OCI-LY3 (cell line): ENCODE measurements around the gene EHD1.

Experiments used
- H2AFZ ChIP-seq: fragments of 200-600, 300-600 bp; shearing (Covaris generic); 2 replicates; pipeline ENCODE4 v1.6.0; 2014; ENCODE audit warnings: antibody characterized with exemption, low read depth, low read length
- H3K27ac ChIP-seq: fragments of 200-600, 300-600 bp; sonication (generic); 2 replicates; pipeline ENCODE4 v1.5.1; 2014; ENCODE audit warnings: mild to moderate bottlenecking, low read length, moderate library complexity, mixed read lengths
- H3K27me3 ChIP-seq: fragments of 200-600, 300-600 bp; sonication (generic); 2 replicates; pipeline ENCODE4 v1.6.1; 2014; ENCODE audit warnings: low read depth, low read length, mixed read lengths
- H3K36me3 ChIP-seq: fragments of 200-600, 300-600 bp; sonication (generic); replicated peaks from 2 replicates; pipeline ENCODE3; 2014; ENCODE audit warnings: low read depth, low read length, mixed read lengths
- H3K4me1 ChIP-seq: fragments of 300-600, 200-600 bp; sonication (generic); 2 replicates; pipeline ENCODE4 v1.6.1; 2014; ENCODE audit warnings: low read length, mixed read lengths
- H3K4me2 ChIP-seq: fragments of 200-600, 300-600 bp; sonication (generic); 2 replicates; pipeline ENCODE4 v1.6.1; 2014; ENCODE audit warnings: low read length, mixed read lengths
- H3K4me3 ChIP-seq: fragments of 300-600, 200-600 bp; sonication (generic); 2 replicates; pipeline ENCODE4 v1.5.1; 2014; ENCODE audit warnings: antibody characterized with exemption, mild to moderate bottlenecking, low read length, moderate library complexity
- H3K79me2 ChIP-seq: fragments of 300-600, 200-600 bp; shearing (Covaris generic); 2 replicates; pipeline ENCODE4 v1.6.1; 2014; ENCODE audit warnings: mild to moderate bottlenecking, low read length, mixed read lengths
- H3K9ac ChIP-seq: fragments of 300-600, 200-600 bp; shearing (Covaris generic); 2 replicates; pipeline ENCODE4 v1.6.0; 2014; ENCODE audit warnings: mild to moderate bottlenecking, low read length, moderate library complexity
- H3K9me3 ChIP-seq: fragments of 200-600, 300-600 bp; shearing (Covaris generic); 2 replicates; pipeline ENCODE4 v1.6.1; 2014; ENCODE audit warnings: low read length, mixed read lengths; ENCODE audit not compliant: insufficient read depth
- H4K20me1 ChIP-seq: fragments of 200-600, 300-600 bp; sonication (generic); 2 replicates; pipeline ENCODE4 v1.6.1; 2016; ENCODE audit warnings: low read length, mixed read lengths; ENCODE audit not compliant: insufficient read depth
- EZH2phosphoT487 ChIP-seq: fragments of 200-600 bp; shearing (Covaris generic); IDR thresholded peaks from 2 replicates; pipeline ENCODE4 v1.6.1; 2018; ENCODE audit warnings: antibody characterized with exemption, mixed run types, low read depth
- TF ChIP-seq, protein P1 (sequence below): fragments of 200-600, 300-600 bp; sonication (generic); IDR thresholded peaks from 2 replicates; pipeline ENCODE4 v1.5.1; 2014; ENCODE audit warnings: antibody characterized with exemption, low read length, low read depth

EHD1 gene

GRCh38 chr11:64894070-64894811 is 15.8 kb upstream of the EHD1 start:
- no peak overlapping the region for H2AFZ ChIP-seq
- TF ChIP-seq EZH2phosphoT487: no peak
- TF ChIP-seq, protein P1, sequence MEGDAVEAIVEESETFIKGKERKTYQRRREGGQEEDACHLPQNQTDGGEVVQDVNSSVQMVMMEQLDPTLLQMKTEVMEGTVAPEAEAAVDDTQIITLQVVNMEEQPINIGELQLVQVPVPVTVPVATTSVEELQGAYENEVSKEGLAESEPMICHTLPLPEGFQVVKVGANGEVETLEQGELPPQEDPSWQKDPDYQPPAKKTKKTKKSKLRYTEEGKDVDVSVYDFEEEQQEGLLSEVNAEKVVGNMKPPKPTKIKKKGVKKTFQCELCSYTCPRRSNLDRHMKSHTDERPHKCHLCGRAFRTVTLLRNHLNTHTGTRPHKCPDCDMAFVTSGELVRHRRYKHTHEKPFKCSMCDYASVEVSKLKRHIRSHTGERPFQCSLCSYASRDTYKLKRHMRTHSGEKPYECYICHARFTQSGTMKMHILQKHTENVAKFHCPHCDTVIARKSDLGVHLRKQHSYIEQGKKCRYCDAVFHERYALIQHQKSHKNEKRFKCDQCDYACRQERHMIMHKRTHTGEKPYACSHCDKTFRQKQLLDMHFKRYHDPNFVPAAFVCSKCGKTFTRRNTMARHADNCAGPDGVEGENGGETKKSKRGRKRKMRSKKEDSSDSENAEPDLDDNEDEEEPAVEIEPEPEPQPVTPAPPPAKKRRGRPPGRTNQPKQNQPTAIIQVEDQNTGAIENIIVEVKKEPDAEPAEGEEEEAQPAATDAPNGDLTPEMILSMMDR: peak; percentile 98
- no peaks in the 10 kb centered on the region for H3K9me3 ChIP-seq
- H3K27ac ChIP-seq: peak overlapping the region; percentile 12; the same call in 1 of the 2 replicates
- H3K36me3 ChIP-seq: peaks cover 4% of the 10 kb centered on the region
- H3K79me2 ChIP-seq: no peaks in the 10 kb centered on the region
- no peaks in the 10 kb centered on the region for H3K27me3 ChIP-seq
- H3K4me2 ChIP-seq: peak overlapping the region; percentile 61
- H3K4me1 ChIP-seq: peaks cover 36% of the 10 kb centered on the region
- H3K9ac ChIP-seq: peak overlapping the region; percentile 53
- no peaks in the 10 kb centered on the region for H4K20me1 ChIP-seq
- H3K4me3 ChIP-seq: no peak overlapping the region

DNA sequence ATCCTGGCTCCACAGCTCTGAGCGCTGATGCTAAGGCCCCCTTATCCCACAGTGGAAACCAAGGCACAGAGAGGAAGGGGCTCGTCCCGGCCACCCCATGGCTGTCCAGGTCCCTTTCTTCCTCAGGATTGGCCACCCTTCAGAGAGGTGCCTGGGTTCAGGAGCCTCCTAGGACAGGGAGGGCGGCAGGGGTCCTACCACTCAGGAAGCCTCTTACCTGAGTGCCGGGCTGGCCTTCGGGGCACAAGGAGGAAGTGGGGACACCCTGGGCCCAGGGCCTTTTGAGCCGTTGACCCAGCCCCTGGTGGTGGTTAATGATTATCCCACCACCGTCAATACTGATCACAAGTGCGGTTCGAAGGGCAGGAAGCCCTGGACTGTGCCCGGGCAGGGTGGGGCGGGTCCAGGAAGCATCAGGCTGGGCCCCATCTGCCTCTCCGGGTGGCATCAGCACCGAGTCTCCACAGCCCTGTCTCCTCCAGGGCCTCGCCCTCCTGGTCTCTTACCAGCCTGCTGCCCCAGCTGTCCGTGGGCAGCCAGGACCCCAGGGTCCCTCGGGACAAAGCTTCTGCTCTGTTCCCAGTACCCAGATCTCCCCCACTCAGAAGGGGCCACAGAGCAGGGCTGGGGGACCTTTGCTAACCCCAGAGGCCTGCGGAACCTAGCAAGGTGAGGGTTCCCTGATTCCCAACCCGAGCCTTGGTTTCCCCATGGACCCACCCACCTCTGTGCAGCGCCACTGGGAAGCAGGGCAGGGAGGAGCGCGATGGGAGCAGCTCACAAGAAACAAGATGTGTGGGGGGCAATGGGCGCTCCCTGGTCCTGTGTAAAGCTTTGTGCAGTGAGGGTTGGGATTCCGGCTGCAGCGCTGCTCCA is 15.0 kb upstream of the EHD1 start:
- Histone ChIP-seq H3K36me3 (peaks cover 4% of the 10 kb centered on the region), H4K20me1 (no peaks in the 10 kb centered on the region), H3K27me3 (no peaks in the 10 kb centered on the region), H3K9me3 (no peaks in the 10 kb centered on the region), H2AFZ (no peak overlapping the region), H3K4me2 (peak overlapping the region; percentile 61), H3K9ac (peak overlapping the region; percentile 53), H3K79me2 (no peaks in the 10 kb centered on the region), H3K4me1 (peaks cover 43% of the 10 kb centered on the region), H3K27ac (peak overlapping the region; percentile 12; the same call in 1 of the 2 replicates), H3K4me3 (peak overlapping the region; percentile 29; the same call in 1 of the 2 replicates)
- TF ChIP-seq, protein P1: no peak
- TF ChIP-seq EZH2phosphoT487: no peak

- H3K4me3 ChIP-seq: no peak overlapping the region
- H2AFZ ChIP-seq: no peak overlapping the region
- H3K9ac ChIP-seq: peak overlapping the region; percentile 53; the same call in 1 of the 2 replicates
Observed at GRCh38 chr11:64892838-64893193, 14.4 kb upstream of the EHD1 start.

More at GRCh38 chr11:64892838-64893193, 14.4 kb upstream of the EHD1 start:
- Histone ChIP-seq H4K20me1 (no peaks in the 10 kb centered on the region), H3K9me3 (no peaks in the 10 kb centered on the region), H3K27me3 (no peaks in the 10 kb centered on the region), H3K27ac (no peak overlapping the region), H3K36me3 (peaks cover 4% of the 10 kb centered on the region), H3K4me2 (peak overlapping the region; percentile 61), H3K79me2 (no peaks in the 10 kb centered on the region), H3K4me1 (peaks cover 48% of the 10 kb centered on the region)
- TF ChIP-seq, protein P1: no peak
- no peak for TF ChIP-seq EZH2phosphoT487
